Smooth muscle cell (in vitro differentiated cells): ENCODE measurements around the gene HOXA5. TPM values are rescaled to one million over a fixed set of nuclear protein-coding genes. Genes with fewer than 3 reads are reported as not detected.
A peak's percentile ranks its signal among the peaks of the same experiment; 100 is the strongest.

Source experiments
- DNase-seq: peaks from one replicate; lab custom pipeline; 2025; ENCODE audit not compliant: unreplicated experiment; lab: John Stamatoyannopoulos, UW
- H2AFZ ChIP-seq: fragments of 200-600 bp; sonication (generic); 2 replicates; pipeline ENCODE4 v1.6.0; 2016; ENCODE audit warnings: antibody characterized with exemption, low read depth, mild to moderate bottlenecking
- H3F3A ChIP-seq: fragments of 200-600 bp; sonication (generic); 2 replicates; pipeline ENCODE4 v1.6.0; 2017; ENCODE audit warnings: antibody characterized with exemption, low read depth
- H3K27ac ChIP-seq: fragments of 200-600 bp; sonication (generic); 2 replicates; pipeline ENCODE4 v1.5.1; 2016; ENCODE audit warnings: low read depth, mild to moderate bottlenecking
- H3K27me3 ChIP-seq: fragments of 200-600 bp; sonication (generic); 2 replicates; pipeline ENCODE4 v1.6.1; 2016; ENCODE audit warnings: low read depth, mild to moderate bottlenecking
- H3K36me3 ChIP-seq: fragments of 200-600 bp; sonication (generic); 2 replicates; pipeline ENCODE4 v1.5.1; 2016; ENCODE audit warnings: low read depth
- H3K4me1 ChIP-seq: fragments of 200-600 bp; sonication (generic); 2 replicates; pipeline ENCODE4 v1.5.1; 2016; ENCODE audit warnings: low read depth
- H3K4me2 ChIP-seq: fragments of 200-600 bp; sonication (generic); 2 replicates; pipeline ENCODE4 v1.6.0; 2016; ENCODE audit warnings: mild to moderate bottlenecking
- H3K4me3 ChIP-seq: fragments of 200-600 bp; sonication (generic); 2 replicates; pipeline ENCODE4 v1.5.1; 2016; ENCODE audit warnings: mild to moderate bottlenecking
- H3K79me2 ChIP-seq: fragments of 200-600 bp; sonication (generic); 2 replicates; pipeline ENCODE4 v1.6.0; 2016; ENCODE audit warnings: low read depth, mild to moderate bottlenecking
- H3K9ac ChIP-seq: fragments of 200-600 bp; sonication (generic); 2 replicates; pipeline ENCODE4 v1.6.0; 2016; ENCODE audit warnings: low read depth
- H3K9me3 ChIP-seq: fragments of 200-600 bp; sonication (generic); replicated peaks from 2 replicates; pipeline ENCODE4 v1.5.1; 2016; ENCODE audit warnings: low read depth
- H4K20me1 ChIP-seq: fragments of 200-600 bp; sonication (generic); 2 replicates; pipeline ENCODE4 v1.6.0; 2016; ENCODE audit warnings: low read depth
- CTCF ChIP-seq: fragments of 200-600 bp; sonication (generic); IDR thresholded peaks from 2 replicates; pipeline ENCODE4 v1.5.1; 2017; ENCODE audit warnings: borderline replicate concordance, mild to moderate bottlenecking, antibody characterized with exemption; ENCODE audit not compliant: insufficient read depth, poor library complexity, severe bottlenecking
- whole genome bisulfite sequencing: methylation state at CpG from one replicate; pipeline ENCODE4 v1.1.7; 2016; ENCODE audit warnings: low lambda C conversion rate; 5-methylcytosine and 5-hydroxymethylcytosine counted together
- polyA plus RNA-seq: library from polyadenylated mRNA; unstranded; fragments of >200 nt; fragmentation: Nextera tagmentation; extraction: Ambion mirVana; gene quantifications from 2 replicates; pipeline ENCODE4 v1.2.1, GENCODE V29; 2016
- total RNA-seq: library from RNA; depleted of rRNA; stranded (reverse); fragments of >200 nt; gene quantifications from 2 replicates; pipeline ENCODE4 v1.2.3, GENCODE V29; 2014

The HOXA5 gene
- total and polyA plus RNA-seq, 2 experiments from 2014 or later, result 0.98 to 2.1 TPM

- no peak for TF ChIP-seq CTCF
- Histone ChIP-seq H3K4me2 (peak overlapping the region; percentile 83), H3K9me3 (no peaks in the 10 kb centered on the region), H3K27me3 (peaks cover 100% of the 10 kb centered on the region), H3K9ac (no peak overlapping the region), H2AFZ (no peak overlapping the region), H3K27ac (no peak overlapping the region), H3K79me2 (no peaks in the 10 kb centered on the region), H3K36me3 (no peaks in the 10 kb centered on the region), H3F3A (no peaks in the 10 kb centered on the region), H4K20me1 (no peaks in the 10 kb centered on the region), H3K4me3 (peak overlapping the region; percentile 29), H3K4me1 (peaks cover 7% of the 10 kb centered on the region)
- 10% methylated on average over 11 of the region's 11 CpGs for WGBS
- no peak for DNase-seq
Observed at GRCh38 chr7:27138985-27139333, 4.5 kb downstream of the HOXA5 start.

GRCh38 chr7:27138472-27138871 is 5.0 kb downstream of the HOXA5 start:
- H4K20me1 ChIP-seq, result no peaks in the 10 kb centered on the region
- DNase-seq, result no peak
- no peak overlapping the region for H3K27ac ChIP-seq
- H3F3A ChIP-seq, result no peaks in the 10 kb centered on the region
- no peaks in the 10 kb centered on the region for H3K79me2 ChIP-seq
- peaks cover 6% of the 10 kb centered on the region for H3K4me1 ChIP-seq
- no peak overlapping the region for H3K4me2 ChIP-seq
- H3K9ac ChIP-seq, result no peak overlapping the region
- WGBS, result 50% methylated on average over 1 of the region's 1 CpG
- no peaks in the 10 kb centered on the region for H3K9me3 ChIP-seq
- H3K4me3 ChIP-seq, result no peak overlapping the region
- no peaks in the 10 kb centered on the region for H3K36me3 ChIP-seq
- H3K27me3 ChIP-seq, result peaks cover 100% of the 10 kb centered on the region
- no peak for TF ChIP-seq CTCF
- no peak overlapping the region for H2AFZ ChIP-seq

GRCh38 chr7:27137640-27138315 is 5.7 kb downstream of the HOXA5 start:
- Histone ChIP-seq H3K27ac (no peak overlapping the region), H3K27me3 (peaks cover 100% of the 10 kb centered on the region), H3K9me3 (no peaks in the 10 kb centered on the region), H3K4me2 (no peak overlapping the region), H3K4me1 (no peaks in the 10 kb centered on the region), H4K20me1 (no peaks in the 10 kb centered on the region), H3K79me2 (no peaks in the 10 kb centered on the region), H3F3A (no peaks in the 10 kb centered on the region), H2AFZ (no peak overlapping the region), H3K36me3 (no peaks in the 10 kb centered on the region), H3K9ac (no peak overlapping the region), H3K4me3 (no peak overlapping the region)
- no peak for DNase-seq
- WGBS, result 60% methylated on average over 2 of the region's 2 CpGs
- TF ChIP-seq CTCF, result no peak

GRCh38 chr7:27134392-27134791 is 9.1 kb downstream of the HOXA5 start:
- H3K9me3 ChIP-seq, result no peaks in the 10 kb centered on the region
- H3K4me1 ChIP-seq, result peaks cover 7% of the 10 kb centered on the region
- no peak overlapping the region for H3K9ac ChIP-seq
- WGBS, result 29% methylated on average over 2 of the region's 2 CpGs
- no peak overlapping the region for H2AFZ ChIP-seq
- no peak overlapping the region for H3K4me3 ChIP-seq
- no peak overlapping the region for H3K4me2 ChIP-seq
- no peak for TF ChIP-seq CTCF
- no peaks in the 10 kb centered on the region for H4K20me1 ChIP-seq
- H3K36me3 ChIP-seq, result no peaks in the 10 kb centered on the region
- no peak for DNase-seq
- no peaks in the 10 kb centered on the region for H3F3A ChIP-seq
- H3K27me3 ChIP-seq, result peaks cover 100% of the 10 kb centered on the region
- H3K27ac ChIP-seq, result no peak overlapping the region
- no peaks in the 10 kb centered on the region for H3K79me2 ChIP-seq
